ENCODE measurements around the gene HGS. TPM values are rescaled to one million over a fixed set of nuclear protein-coding genes. Genes with fewer than 3 reads are reported as not detected.
A peak's percentile ranks its signal among the peaks of the same experiment; 100 is the strongest.

HGS gene
- total RNA-seq, 1 donor: 57.0 TPM

DNA sequence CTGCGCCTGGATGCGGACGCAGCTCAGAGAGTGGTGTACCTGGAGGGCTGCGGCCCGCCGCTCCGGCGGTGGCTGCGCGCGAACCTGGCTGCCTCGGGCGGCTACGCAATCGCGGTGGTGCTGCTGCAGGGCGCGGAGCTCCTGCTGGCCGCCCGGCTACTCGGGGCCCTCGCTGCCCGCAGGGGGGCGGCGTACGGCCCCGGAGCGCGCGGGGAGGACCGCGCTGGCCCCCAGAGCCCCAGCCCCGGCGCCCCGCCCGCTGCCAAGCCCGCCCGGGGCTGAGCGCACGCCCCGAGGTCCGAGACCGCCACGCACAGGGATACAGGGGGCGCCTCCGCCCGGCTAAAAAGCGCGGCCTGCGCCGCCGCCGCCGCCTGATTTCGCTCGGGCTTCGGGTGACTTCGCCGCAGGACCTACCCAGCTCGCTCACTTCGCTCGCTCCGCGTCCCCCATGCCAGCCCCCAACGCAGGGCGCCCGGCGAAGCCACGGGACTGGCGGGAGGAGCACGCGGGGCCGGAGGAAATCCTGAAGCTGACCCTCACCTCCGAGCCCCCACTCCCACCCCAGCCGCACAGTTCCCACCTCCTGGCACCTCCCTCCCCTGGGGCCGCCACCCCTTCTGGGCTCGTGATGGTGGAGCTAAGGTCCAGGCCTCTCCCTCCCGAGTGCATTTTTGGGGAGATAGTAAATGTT, 35.7 kb upstream of the HGS start:
- H3K4me3 ChIP-seq (ENCODE audit: low read length): no peak overlapping the region
- H3K27me3 ChIP-seq (ENCODE audit: insufficient read depth, low read length): peaks cover 5% of the 10 kb centered on the region
- H3K4me1 ChIP-seq (ENCODE audit: insufficient read depth, low read length): peaks cover 4% of the 10 kb centered on the region

GRCh38 chr17:81648707-81649085, 35.1 kb upstream of the HGS start:
- H3K4me3 ChIP-seq (ENCODE audit: low read length): no peak overlapping the region
- peaks cover 9% of the 10 kb centered on the region for H3K4me1 ChIP-seq (ENCODE audit: insufficient read depth, low read length)
- H3K9me3 ChIP-seq (ENCODE audit: low read depth, low read length): no peaks in the 10 kb centered on the region
- peaks cover 5% of the 10 kb centered on the region for H3K27me3 ChIP-seq (ENCODE audit: insufficient read depth, low read length)

More for the DNA sequence above, 35.7 kb upstream of the HGS start:
- H3K9me3 ChIP-seq (ENCODE audit: low read depth, low read length): no peaks in the 10 kb centered on the region

DNA sequence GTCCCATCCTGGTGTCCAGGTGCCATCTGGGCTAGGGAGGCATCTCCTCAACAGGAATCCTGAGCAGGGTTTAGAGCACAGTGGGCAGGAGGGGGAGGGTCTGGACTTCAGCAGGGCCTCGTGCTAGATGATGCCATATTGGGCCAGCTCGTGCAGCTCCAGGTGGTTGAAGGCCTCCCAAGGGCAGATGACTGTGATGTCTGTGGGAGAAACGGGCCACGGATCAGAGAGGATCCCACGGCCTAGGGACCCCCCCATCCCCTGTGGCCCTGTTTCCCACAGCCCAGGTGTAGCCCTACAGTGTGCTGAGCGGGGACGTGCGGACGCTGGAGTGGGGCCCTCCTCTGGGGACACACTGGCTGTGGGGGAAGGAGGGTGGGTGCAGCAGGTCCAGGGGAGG, 32.9 kb upstream of the HGS start:
- H3K9me3 ChIP-seq (ENCODE audit: low read depth, low read length): no peaks in the 10 kb centered on the region
- H3K27me3 ChIP-seq (ENCODE audit: insufficient read depth, low read length): peaks cover 5% of the 10 kb centered on the region
- no peak overlapping the region for H3K4me3 ChIP-seq (ENCODE audit: low read length)
- peaks cover 13% of the 10 kb centered on the region for H3K4me1 ChIP-seq (ENCODE audit: insufficient read depth, low read length)

- H3K4me3 ChIP-seq (ENCODE audit: low read length): no peak overlapping the region
- H3K27me3 ChIP-seq (ENCODE audit: insufficient read depth, low read length): peaks cover 5% of the 10 kb centered on the region
- H3K9me3 ChIP-seq (ENCODE audit: low read depth, low read length): no peaks in the 10 kb centered on the region
- peaks cover 13% of the 10 kb centered on the region for H3K4me1 ChIP-seq (ENCODE audit: insufficient read depth, low read length)
These were observed 32.1 kb upstream of the HGS start for GRCh38 chr17:81651692-81652091.

DNA sequence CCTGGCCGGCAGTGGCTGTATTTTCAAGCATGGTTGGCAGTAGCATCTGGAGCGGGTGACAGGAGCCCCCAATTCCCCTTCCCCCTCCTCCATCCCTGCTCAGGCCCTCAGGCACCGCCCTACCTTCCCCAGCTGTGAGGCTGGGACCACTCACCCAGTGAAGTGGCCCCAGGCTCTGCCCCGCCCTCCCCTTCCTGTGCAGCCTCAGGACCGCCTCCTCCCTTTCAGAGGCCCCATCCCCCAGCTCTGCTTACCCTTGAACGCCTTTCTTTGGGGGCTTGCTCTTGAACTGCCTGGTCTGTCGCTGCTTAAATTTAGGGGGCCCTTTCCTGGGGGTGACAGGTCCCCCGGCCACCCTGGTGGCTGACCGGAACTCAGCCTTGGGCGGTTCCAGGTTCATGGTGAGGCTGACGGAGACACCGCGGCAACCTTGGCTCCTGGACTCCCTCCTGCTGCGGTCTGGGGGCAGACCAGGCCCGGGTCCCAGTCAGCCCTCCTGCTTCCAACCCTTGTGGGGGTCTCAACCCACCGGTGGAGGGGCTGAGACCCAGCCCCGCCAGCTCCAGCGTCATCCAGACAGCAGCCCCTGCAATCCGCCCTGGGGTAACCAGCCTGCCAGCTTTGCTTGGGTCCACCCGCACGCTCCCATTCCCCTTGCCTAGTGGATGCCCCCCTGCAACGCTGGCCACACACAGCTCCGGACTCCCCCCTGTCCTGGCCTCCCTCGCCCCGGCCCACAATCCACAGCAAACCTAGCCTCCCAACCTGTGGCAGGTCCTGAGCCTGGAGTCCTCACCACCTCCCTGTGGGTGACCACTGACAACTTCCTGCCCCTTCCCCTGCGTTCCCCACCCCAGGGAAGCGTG, 30.7 kb upstream of the HGS start:
- H3K27me3 ChIP-seq (ENCODE audit: insufficient read depth, low read length): peaks cover 5% of the 10 kb centered on the region
- H3K9me3 ChIP-seq (ENCODE audit: low read depth, low read length): no peaks in the 10 kb centered on the region
- peak overlapping the region; percentile 30 for H3K4me3 ChIP-seq (ENCODE audit: low read length)
- peaks cover 18% of the 10 kb centered on the region for H3K4me1 ChIP-seq (ENCODE audit: insufficient read depth, low read length)

DNA sequence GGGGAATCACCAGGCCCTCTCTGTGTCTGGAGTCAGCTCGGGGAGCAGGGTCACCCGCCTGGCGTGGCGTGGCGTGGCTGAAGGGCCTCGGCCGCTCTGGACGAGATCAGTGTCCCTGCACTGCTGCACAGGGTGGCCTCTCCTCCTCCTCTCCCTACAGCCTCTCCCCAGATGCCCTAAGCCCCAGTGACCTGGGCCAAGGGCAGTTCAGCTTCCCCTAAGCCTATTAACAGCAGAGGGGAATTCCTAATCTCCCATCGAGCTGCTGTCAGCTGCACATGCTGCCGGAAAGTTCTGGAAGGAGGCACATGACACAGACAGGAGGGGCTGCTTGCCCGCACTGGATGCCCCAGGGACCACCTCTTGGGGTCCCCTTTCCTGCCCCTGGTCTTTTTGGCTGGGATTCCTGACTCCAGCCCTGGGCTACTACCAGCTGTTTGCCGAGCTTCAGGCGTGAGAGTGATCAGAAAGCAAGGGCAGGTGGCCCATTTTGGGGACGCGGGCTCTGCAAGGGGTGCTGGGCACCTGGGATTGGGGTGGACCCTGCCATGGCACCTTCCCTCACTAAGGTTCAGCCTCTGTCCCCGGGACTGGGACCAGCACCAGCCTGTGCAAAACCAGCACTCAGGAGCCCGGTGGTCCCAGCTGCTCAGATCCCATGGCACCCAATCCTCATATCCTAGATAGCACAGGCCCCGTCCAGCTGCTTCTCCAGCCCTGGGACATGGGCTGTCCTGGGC, 28.3 kb upstream of the HGS start:
- Histone ChIP-seq H3K9me3 (ENCODE audit: low read depth, low read length) (no peaks in the 10 kb centered on the region), H3K4me3 (ENCODE audit: low read length) (no peak overlapping the region), H3K27me3 (ENCODE audit: insufficient read depth, low read length) (no peaks in the 10 kb centered on the region), H3K4me1 (ENCODE audit: insufficient read depth, low read length) (peaks cover 18% of the 10 kb centered on the region)

GRCh38 chr17:81656118-81656743, 27.6 kb upstream of the HGS start, which contains the start of gene PDE6G:
Gene PDE6G, minus strand, starts transcription at chr17:81656542. Its CDS starts 3,237 bp downstream, at chr17:81653305.
- Histone ChIP-seq H3K4me1 (ENCODE audit: insufficient read depth, low read length) (peaks cover 18% of the 10 kb centered on the region), H3K4me3 (ENCODE audit: low read length) (no peak within 1 kb of the TSS), H3K27me3 (ENCODE audit: insufficient read depth, low read length) (no peaks in the 10 kb centered on the region), H3K9me3 (ENCODE audit: low read depth, low read length) (no peaks in the 10 kb centered on the region)

GRCh38 chr17:81656835-81657234, 27.0 kb upstream of the HGS start:
- H3K4me3 ChIP-seq (ENCODE audit: low read length): no peak overlapping the region
- H3K9me3 ChIP-seq (ENCODE audit: low read depth, low read length): no peaks in the 10 kb centered on the region
- no peaks in the 10 kb centered on the region for H3K27me3 ChIP-seq (ENCODE audit: insufficient read depth, low read length)

DNA sequence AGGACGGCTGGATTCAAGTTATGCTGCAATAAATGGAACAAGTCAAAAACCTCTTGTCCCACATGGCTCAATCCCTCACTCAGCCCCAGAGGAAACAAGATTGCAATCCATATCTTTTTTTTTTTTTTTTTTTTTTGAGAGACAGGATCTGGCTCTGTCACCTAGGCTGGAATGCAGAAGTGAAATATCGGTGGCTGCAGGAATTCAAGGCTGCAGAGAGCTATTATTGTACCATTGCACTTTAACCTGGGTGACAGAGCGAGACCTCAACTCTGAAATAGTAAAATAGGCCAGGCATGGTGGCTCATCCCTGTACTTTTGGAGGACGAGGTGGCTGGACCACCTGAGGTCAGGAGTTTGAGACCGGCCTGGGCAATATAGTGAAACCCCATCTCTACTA, 24.8 kb upstream of the HGS start:
- Histone ChIP-seq H3K27me3 (ENCODE audit: insufficient read depth, low read length) (no peaks in the 10 kb centered on the region), H3K4me3 (ENCODE audit: low read length) (no peak overlapping the region), H3K4me1 (ENCODE audit: insufficient read depth, low read length) (peaks cover 5% of the 10 kb centered on the region), H3K9me3 (ENCODE audit: low read depth, low read length) (no peaks in the 10 kb centered on the region)

More at GRCh38 chr17:81656835-81657234, 27.0 kb upstream of the HGS start:
- peaks cover 18% of the 10 kb centered on the region for H3K4me1 ChIP-seq (ENCODE audit: insufficient read depth, low read length)

- Histone ChIP-seq H3K4me1 (ENCODE audit: insufficient read depth, low read length) (peaks cover 12% of the 10 kb centered on the region), H3K4me3 (ENCODE audit: low read length) (no peak overlapping the region), H3K9me3 (ENCODE audit: low read depth, low read length) (no peaks in the 10 kb centered on the region), H3K27me3 (ENCODE audit: insufficient read depth, low read length) (no peaks in the 10 kb centered on the region)
These were observed 23.4 kb upstream of the HGS start for GRCh38 chr17:81660441-81660840.

DNA sequence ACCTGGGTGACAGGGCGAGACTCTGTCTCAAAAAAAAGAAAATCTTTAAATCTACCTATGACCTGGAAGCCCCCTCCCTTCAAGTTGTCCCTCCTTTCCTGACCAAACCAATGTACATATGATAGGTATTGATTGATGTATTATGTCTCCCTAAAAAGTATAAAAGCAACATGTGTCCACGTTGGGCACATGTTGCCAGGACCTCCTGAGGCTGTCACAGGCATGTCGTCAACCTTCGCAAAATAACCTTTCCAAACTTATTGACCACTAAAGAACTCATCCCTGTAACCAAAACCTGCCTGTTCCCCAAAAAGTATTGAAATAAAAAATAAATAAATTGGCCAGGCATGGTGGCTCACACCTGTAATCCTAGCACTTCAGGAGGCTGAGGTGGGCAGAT, 21.8 kb upstream of the HGS start:
- Histone ChIP-seq H3K4me1 (ENCODE audit: insufficient read depth, low read length) (peaks cover 17% of the 10 kb centered on the region), H3K27me3 (ENCODE audit: insufficient read depth, low read length) (no peaks in the 10 kb centered on the region), H3K9me3 (ENCODE audit: low read depth, low read length) (no peaks in the 10 kb centered on the region), H3K4me3 (ENCODE audit: low read length) (no peak overlapping the region)

DNA sequence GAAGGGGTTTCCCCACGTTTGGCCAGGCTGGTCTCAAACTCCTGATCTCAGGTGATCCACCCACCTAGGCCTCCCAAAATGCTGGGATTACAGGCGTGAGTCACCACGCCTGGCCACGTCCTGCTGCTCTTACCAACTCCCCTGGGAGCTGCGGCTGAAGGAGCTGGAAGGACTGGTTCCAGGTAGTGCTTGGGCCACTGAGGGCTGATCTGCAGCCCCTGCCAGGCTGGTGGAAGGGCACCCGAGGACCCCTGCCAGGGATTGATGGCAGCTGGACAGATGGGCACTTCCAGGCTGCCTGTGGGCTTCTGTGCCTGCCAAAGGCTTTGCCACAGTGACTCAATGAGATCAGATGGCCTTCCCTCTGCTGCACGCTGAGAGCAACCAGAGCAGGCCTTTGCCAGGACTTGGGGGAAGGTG, 19.8 kb upstream of the HGS start:
- H3K4me3 ChIP-seq (ENCODE audit: low read length): no peak overlapping the region
- no peaks in the 10 kb centered on the region for H3K27me3 ChIP-seq (ENCODE audit: insufficient read depth, low read length)
- peaks cover 30% of the 10 kb centered on the region for H3K4me1 ChIP-seq (ENCODE audit: insufficient read depth, low read length)
- no peaks in the 10 kb centered on the region for H3K9me3 ChIP-seq (ENCODE audit: low read depth, low read length)

DNA sequence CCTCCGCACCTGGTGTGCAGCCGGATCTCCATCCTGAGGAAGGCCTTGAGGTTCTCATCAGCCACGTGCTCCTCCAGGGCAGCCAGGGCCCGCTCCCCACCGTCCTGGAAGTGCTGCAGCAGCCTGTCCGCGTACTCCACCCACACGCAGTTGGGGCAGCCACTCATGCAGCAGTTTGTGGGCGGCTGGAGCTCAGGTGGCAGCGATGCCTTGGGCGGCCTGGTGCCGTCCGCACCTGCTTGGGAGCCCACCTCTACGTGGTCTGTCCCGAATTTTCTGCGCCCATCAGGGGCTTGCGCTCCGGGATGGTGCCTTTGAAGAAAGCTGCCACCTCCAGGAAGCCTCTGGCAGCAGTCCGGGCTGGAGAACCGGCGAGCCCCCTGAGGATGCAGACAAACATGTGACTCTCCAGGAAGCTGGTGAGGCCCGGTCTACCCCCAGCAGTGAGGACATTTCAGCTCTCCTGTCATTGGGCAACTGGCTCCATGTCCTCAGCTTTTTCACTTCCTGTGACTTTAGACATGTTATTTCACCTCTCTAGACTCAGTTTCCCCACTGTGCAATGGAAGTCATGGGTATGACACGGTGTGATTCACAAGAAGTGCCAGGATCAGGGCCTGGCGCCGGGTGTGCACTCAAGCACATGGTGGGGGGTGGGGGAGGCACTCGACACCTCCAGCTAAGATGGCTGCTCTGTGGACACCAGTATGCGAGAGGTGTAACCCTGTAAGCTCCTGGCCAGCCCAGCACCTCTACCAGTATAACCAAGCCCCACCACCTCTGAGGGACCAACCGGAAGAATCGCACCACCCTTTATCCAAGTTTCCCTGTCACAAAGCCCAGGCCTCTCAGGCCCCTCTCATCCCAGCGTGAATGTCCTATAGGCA, 18.4 kb upstream of the HGS start:
- no peaks in the 10 kb centered on the region for H3K27me3 ChIP-seq (ENCODE audit: insufficient read depth, low read length)
- peaks cover 30% of the 10 kb centered on the region for H3K4me1 ChIP-seq (ENCODE audit: insufficient read depth, low read length)
- peak overlapping the region; percentile 90 for H3K4me3 ChIP-seq (ENCODE audit: low read length)
- no peaks in the 10 kb centered on the region for H3K9me3 ChIP-seq (ENCODE audit: low read depth, low read length)

GRCh38 chr17:81666092-81666341, 17.8 kb upstream of the HGS start:
- Histone ChIP-seq H3K4me1 (ENCODE audit: insufficient read depth, low read length) (peaks cover 30% of the 10 kb centered on the region), H3K9me3 (ENCODE audit: low read depth, low read length) (no peaks in the 10 kb centered on the region), H3K4me3 (ENCODE audit: low read length) (peak overlapping the region; percentile 90), H3K27me3 (ENCODE audit: insufficient read depth, low read length) (no peaks in the 10 kb centered on the region)

Measured in mononuclear cell (primary cell).